OCI-LY7 (cell line): Measurements from ENCODE around the gene URGCP. TPM values are rescaled to one million over a fixed set of nuclear protein-coding genes. Genes with fewer than 3 reads are reported as not detected.

Source experiments
- BruUV-seq: library from RNA; stranded (reverse); fragments of 400-500 nt; replicated peaks from 2 replicates; lab custom pipeline; 2021; lab: Mats Ljungman, UMichigan
- CTCF ChIA-PET: fragments of 300-600 bp; sonication (Branson Sonifier 250); formaldehyde crosslinking; loops from one replicate; lab custom pipeline; 2022; ENCODE audit warnings: antibody characterized with exemption; ENCODE audit not compliant: unreplicated experiment; lab: Charles Lee
- POLR2A ChIA-PET: fragments of 300-600 bp; sonication (Branson Sonifier 250); formaldehyde crosslinking; loops from one replicate; lab custom pipeline; 2022; ENCODE audit warnings: antibody characterized with exemption; lab: Charles Lee
- DNase-seq: peaks from one replicate; pipeline ENCODE4 v3.0.0-alpha.2; 2015; ENCODE audit warnings: low spot score
- H2AFZ ChIP-seq: fragments of 200-600 bp; sonication (generic), shearing (Covaris generic); 2 replicates; pipeline ENCODE4 v1.6.1; 2014; ENCODE audit warnings: mild to moderate bottlenecking, antibody characterized with exemption, low read length, moderate library complexity
- H3K27ac ChIP-seq: fragments of 200-600 bp; sonication (generic); 2 replicates; pipeline ENCODE4 v1.5.1; 2014; ENCODE audit warnings: mixed run types, low read depth, mild to moderate bottlenecking, moderate library complexity, low read length, inconsistent platforms; ENCODE audit not compliant: poor library complexity, severe bottlenecking
- H3K36me3 ChIP-seq: fragments of 200-600 bp; sonication (generic); 2 replicates; pipeline ENCODE4 v1.6.1; 2014; ENCODE audit warnings: mild to moderate bottlenecking, antibody characterized with exemption, low read length, moderate library complexity, mixed read lengths; ENCODE audit not compliant: insufficient read depth
- H3K4me1 ChIP-seq: fragments of 200-600 bp; sonication (generic); 2 replicates; pipeline ENCODE4 v1.5.1; 2014; ENCODE audit warnings: mild to moderate bottlenecking, low read length; ENCODE audit not compliant: insufficient read depth, poor library complexity, severe bottlenecking
- H3K4me2 ChIP-seq: fragments of 200-600 bp; sonication (generic); 2 replicates; pipeline ENCODE4 v1.6.1; 2014; ENCODE audit warnings: mild to moderate bottlenecking, low read length
- H3K4me3 ChIP-seq: fragments of 200-600 bp; sonication (generic); 2 replicates; pipeline ENCODE4 v1.5.1; 2014; ENCODE audit warnings: mild to moderate bottlenecking, low read depth, low read length; ENCODE audit not compliant: poor library complexity, severe bottlenecking
- H3K79me2 ChIP-seq: fragments of 200-600 bp; sonication (generic); 2 replicates; pipeline ENCODE4 v1.6.1; 2016; ENCODE audit warnings: low read depth, mild to moderate bottlenecking, low read length, moderate library complexity, mixed read lengths; ENCODE audit not compliant: insufficient read depth
- H3K9me2 ChIP-seq: fragments of 200-600 bp; sonication (generic); 2 replicates; pipeline ENCODE4 v1.6.1; 2016; ENCODE audit warnings: mild to moderate bottlenecking, low read length, mixed read lengths; ENCODE audit not compliant: insufficient read depth
- H3K9me3 ChIP-seq: fragments of 200-600 bp; sonication (generic); 2 replicates; pipeline ENCODE4 v1.6.1; 2014; ENCODE audit warnings: mild to moderate bottlenecking, mixed run types, low read length, mixed read lengths
- H4K20me1 ChIP-seq: fragments of 200-600 bp; sonication (generic); 2 replicates; pipeline ENCODE4 v1.6.1; 2014; ENCODE audit warnings: mild to moderate bottlenecking, antibody characterized with exemption, low read length, moderate library complexity, mixed read lengths; ENCODE audit not compliant: insufficient read depth
- CTCF ChIP-seq: fragments of 200-600 bp; sonication (generic); conservative IDR thresholded peaks from 2 replicates; pipeline ENCODE4 v1.5.1; 2014; ENCODE audit warnings: mild to moderate bottlenecking, antibody characterized with exemption, low read length, moderate library complexity, mixed read lengths
- EZH2phosphoT487 ChIP-seq: fragments of 200-600 bp; sonication (generic); IDR thresholded peaks from 2 replicates; pipeline ENCODE4 v1.6.1; 2018; ENCODE audit warnings: low read depth, borderline replicate concordance, mild to moderate bottlenecking, mixed run types, antibody characterized with exemption, low read length, moderate library complexity, mixed read lengths
- intact Hi-C: fragments of 100-400 bp; cut with micrococcal nuclease; formaldehyde crosslinking; loops from one replicate; pipeline ENCODE4 v1.10.0; 2022; ENCODE audit not compliant: unreplicated experiment
- total RNA-seq, 2 experiments: library from RNA; depleted of rRNA in 1 of 2; stranded (reverse); fragments of >200 nt in 1 of 2; shearing (Covaris generic) in 1 of 2; gene quantifications; 2 replicates each; pipeline ENCODE4 v1.2.3, GENCODE V29; 2014 to 2022

URGCP gene
- total RNA-seq, 2 experiments from 2014 or later: 4.7 to 6.8 TPM

GRCh38 chr7:43851805-43852204 lies 54.6 kb downstream of the URGCP start:
- BruUV-seq: no TSS peak
- POLR2A ChIA-PET: no interaction called here
- intact Hi-C loops: no loop called here
- no peak overlapping the region for H3K4me3 ChIP-seq
- H4K20me1 ChIP-seq: no peaks in the 10 kb centered on the region
- no peaks in the 10 kb centered on the region for H3K79me2 ChIP-seq
- H3K27ac ChIP-seq: no peak overlapping the region
- H3K36me3 ChIP-seq: no peaks in the 10 kb centered on the region
- no peaks in the 10 kb centered on the region for H3K4me1 ChIP-seq
- no peak overlapping the region for H2AFZ ChIP-seq
- TF ChIP-seq CTCF (no peak), EZH2phosphoT487 (no peak)
- no peaks in the 10 kb centered on the region for H3K9me3 ChIP-seq
- no peak for DNase-seq
- H3K9me2 ChIP-seq: no peaks in the 10 kb centered on the region
- H3K4me2 ChIP-seq: no peak overlapping the region
- CTCF ChIA-PET: no interaction called here

GRCh38 chr7:43850348-43851116 lies 55.9 kb downstream of the URGCP start:
- Histone ChIP-seq H2AFZ (no peak overlapping the region), H3K79me2 (no peaks in the 10 kb centered on the region), H3K4me2 (no peak overlapping the region), H3K27ac (no peak overlapping the region), H3K9me2 (no peaks in the 10 kb centered on the region), H3K36me3 (no peaks in the 10 kb centered on the region), H3K4me1 (no peaks in the 10 kb centered on the region), H4K20me1 (no peaks in the 10 kb centered on the region), H3K4me3 (no peak overlapping the region), H3K9me3 (no peaks in the 10 kb centered on the region)
- no TSS peak for BruUV-seq
- TF ChIP-seq EZH2phosphoT487 (no peak), CTCF (no peak)
- ChIA-PET CTCF (no interaction called here), POLR2A (interaction anchor here (0.6 kb wide), 1 partner anchor 20 kb away, joined by 3 read pairs; no protein-coding TSS in a partner anchor)
- no peak for DNase-seq
- intact Hi-C loops: no loop called here

GRCh38 chr7:43849047-43849446 lies 57.3 kb downstream of the URGCP start:
- BruUV-seq: no TSS peak
- no peak for DNase-seq
- Histone ChIP-seq H3K9me3 (no peaks in the 10 kb centered on the region), H3K27ac (no peak overlapping the region), H3K36me3 (no peaks in the 10 kb centered on the region), H3K4me3 (no peak overlapping the region), H4K20me1 (no peaks in the 10 kb centered on the region), H3K4me2 (no peak overlapping the region), H2AFZ (no peak overlapping the region), H3K79me2 (no peaks in the 10 kb centered on the region), H3K4me1 (no peaks in the 10 kb centered on the region), H3K9me2 (no peaks in the 10 kb centered on the region)
- intact Hi-C loops: no loop called here
- ChIA-PET POLR2A (interaction anchor here (0.7 kb wide), 1 partner anchor 12 kb away, joined by 3 read pairs; no protein-coding TSS in a partner anchor), CTCF (no interaction called here)
- TF ChIP-seq CTCF (no peak), EZH2phosphoT487 (no peak)
